Retinal pigment epithelial cell (primary cell): Measurements from ENCODE around the gene NUAK1.

Experiments used
- DNase-seq: peaks from one replicate; pipeline ENCODE4 v3.0.0-alpha.2; 2010; ENCODE audit warnings: low read depth
- H3K4me3 ChIP-seq: 2 replicates; pipeline ENCODE4 v1.5.1; 2011; ENCODE audit warnings: mild to moderate bottlenecking, low read length, control low read depth, moderate library complexity
- TF ChIP-seq, protein P1 (sequence below): conservative IDR thresholded peaks from 2 replicates; pipeline ENCODE4 v1.5.1; 2011; ENCODE audit warnings: low read depth, low read length, control low read depth, inconsistent platforms

The NUAK1 gene

DNA sequence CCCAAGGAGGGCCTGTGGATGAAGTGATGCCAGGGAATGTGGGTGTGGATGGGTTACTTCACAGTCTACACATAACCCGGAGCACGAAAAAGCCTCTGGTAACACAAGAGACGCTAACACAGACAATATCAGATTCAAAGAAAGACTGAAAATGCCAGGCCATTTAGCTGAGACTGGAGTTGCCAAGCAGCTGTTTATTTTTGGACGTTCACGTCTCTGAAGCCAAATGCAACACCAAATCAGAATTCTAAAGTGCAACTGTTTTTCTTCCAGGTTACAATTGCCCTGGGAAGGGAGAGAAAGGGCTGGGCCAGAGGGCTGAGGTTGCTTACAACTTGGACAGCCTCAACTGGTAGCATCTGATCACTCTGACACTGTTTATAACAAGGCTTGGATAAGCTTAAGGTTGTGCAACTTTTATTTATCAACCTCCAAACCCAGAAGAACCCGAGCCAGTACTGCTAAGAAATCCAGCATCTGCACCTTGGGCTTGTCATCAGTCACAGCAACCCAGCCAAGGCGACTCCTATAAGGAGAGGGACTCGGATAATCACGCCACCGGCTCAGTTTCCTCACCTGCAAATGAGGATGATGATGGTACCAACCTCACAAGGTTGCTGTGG, 24.8 kb downstream of the NUAK1 start:
- DNase-seq: no peak

DNA sequence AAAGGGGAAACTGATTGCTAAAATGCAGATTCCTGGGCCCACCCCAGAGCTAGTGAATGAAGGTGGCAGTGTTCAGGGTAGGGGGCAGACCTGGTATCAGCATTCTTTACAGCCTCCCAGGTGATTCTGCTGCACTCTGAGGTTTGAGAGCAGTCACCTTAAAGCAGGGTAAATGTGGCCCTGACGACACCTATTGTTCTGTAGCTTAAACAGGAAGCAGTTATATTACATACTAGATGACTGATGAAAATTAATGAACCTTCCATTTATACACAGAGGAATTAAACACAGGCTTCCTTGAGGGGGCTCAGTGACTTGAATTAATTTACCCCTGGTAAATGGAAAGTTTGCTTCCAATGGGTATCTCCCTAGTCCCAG, 25.3 kb downstream of the NUAK1 start:
- TF ChIP-seq, protein P1, sequence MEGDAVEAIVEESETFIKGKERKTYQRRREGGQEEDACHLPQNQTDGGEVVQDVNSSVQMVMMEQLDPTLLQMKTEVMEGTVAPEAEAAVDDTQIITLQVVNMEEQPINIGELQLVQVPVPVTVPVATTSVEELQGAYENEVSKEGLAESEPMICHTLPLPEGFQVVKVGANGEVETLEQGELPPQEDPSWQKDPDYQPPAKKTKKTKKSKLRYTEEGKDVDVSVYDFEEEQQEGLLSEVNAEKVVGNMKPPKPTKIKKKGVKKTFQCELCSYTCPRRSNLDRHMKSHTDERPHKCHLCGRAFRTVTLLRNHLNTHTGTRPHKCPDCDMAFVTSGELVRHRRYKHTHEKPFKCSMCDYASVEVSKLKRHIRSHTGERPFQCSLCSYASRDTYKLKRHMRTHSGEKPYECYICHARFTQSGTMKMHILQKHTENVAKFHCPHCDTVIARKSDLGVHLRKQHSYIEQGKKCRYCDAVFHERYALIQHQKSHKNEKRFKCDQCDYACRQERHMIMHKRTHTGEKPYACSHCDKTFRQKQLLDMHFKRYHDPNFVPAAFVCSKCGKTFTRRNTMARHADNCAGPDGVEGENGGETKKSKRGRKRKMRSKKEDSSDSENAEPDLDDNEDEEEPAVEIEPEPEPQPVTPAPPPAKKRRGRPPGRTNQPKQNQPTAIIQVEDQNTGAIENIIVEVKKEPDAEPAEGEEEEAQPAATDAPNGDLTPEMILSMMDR: no peak
- H3K4me3 ChIP-seq: no peak overlapping the region
- DNase-seq: no peak

More for the DNA sequence above, 24.8 kb downstream of the NUAK1 start:
- no peak overlapping the region for H3K4me3 ChIP-seq
- TF ChIP-seq, protein P1: no peak

DNA sequence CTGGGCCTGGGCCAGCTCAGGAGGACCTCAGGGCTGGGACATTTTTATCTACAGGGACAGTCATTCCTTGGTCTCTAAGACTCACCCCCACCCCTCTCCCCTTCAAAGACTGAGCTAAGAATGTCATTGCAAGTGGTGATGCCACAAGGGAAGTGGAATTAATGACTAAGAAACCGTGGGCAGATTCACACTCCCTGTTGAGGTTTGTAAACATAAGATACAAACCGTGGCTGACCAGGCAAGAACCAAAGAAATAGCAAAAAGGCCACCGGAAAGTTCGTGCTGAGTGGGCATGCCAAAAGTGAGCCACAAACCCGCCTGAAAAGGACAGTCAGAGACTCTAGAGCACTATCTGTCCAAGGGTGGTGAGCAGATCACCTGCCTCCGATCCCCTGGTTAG, 25.7 kb downstream of the NUAK1 start:
- TF ChIP-seq, protein P1: no peak
- no peak for DNase-seq
- H3K4me3 ChIP-seq: no peak overlapping the region

DNA sequence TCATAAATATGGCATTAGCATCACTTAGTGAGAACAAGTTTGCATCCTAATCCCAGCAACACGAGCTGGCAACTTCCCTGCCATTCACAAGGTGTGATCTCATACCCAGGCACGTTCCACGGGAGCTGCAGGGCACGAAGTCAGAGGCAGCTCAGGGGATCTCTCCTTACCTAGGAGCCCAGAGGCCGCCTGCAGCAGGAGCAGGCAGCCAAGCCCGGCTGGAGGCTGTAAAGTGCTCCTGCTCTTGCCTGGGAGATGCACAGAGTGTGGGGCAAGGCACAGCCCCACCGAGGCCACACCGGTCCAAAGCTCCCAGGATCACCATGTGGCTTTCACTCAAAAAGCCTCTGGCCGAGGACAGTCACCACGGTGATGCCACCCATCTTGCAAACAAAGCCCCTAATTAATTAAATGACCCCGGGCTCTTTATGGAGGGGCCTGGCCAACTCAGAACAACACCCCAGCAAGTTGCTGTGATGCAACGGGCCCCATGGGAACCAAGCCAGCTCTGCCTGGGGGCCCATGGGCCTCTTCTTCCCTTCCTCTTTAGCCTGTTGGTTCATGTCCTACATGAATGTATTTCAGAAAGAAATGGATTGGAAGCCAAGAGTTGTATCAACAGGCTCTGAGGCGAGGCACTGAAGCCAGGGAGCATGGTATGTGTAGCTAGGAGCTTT, 26.5 kb downstream of the NUAK1 start:
- H3K4me3 ChIP-seq: no peak overlapping the region
- TF ChIP-seq, protein P1: no peak
- DNase-seq: no peak

DNA sequence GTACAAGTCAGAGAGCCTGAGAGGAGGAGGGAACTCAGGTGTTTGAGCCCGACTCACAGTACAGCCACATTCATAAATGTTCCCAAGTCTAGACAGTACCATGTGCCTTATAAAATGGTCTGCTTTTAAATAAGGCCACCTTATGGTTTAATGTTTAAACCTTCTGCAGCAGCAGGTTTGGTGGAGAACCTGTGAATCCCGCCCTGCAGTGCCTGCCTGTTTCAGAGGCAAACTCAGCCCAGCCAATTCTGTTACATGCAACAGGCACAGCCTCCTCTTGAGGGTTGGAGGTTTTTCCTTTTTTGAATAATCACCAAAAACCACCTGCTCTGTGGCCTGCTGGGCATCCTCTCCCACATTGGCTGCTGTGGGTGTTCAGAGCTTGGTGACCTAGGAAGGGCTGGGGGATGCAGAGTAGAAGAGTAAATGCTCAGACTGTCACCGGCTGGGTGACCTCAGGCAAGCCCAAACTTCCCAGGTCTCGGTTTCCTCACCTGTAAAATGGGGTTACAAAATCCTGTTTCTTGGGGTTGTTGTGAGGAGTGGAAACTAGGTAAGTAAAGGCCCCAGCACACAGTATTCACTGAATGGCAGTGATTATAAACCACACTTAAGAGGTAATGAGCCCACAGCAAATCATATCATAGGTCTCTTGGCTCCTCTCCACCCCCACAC, 28.0 kb downstream of the NUAK1 start:
- no peak for DNase-seq
- H3K4me3 ChIP-seq: no peak overlapping the region
- TF ChIP-seq, protein P1: no peak

DNA sequence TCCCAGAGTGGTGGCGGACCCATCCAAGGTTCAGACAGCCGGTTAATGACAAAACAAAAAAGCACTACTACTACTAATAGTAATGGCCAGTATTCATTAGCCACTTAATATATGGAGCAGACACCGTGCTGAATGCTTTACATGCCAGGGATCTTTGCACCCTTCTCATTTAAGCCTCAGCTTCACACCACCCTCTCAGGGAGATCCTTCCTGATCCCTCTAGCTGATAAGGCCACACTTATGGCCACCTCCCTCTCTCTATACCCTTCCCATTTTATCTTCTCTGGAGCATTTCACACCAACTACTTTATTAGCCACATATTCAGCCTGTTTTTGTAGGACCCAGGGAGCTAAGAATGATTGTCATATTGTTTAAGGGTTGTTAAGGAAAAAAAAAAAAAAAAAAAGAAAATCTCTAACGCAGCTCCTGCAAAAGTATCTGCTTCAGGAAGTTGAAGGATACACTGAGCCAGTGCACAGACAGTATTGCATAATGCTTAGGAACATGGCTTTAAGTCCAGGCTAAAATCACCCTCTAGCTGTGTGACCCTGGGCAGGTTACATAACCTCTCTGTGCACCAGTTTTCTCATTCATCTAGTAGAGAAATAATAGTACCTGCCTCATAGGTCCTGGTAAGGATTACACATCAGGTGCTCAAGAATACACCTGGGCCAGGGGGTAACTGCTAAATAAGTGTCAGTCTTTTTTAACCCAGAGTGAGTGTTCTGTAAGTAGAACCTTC, 29.4 kb downstream of the NUAK1 start:
- no peak overlapping the region for H3K4me3 ChIP-seq
- TF ChIP-seq, protein P1: no peak
- DNase-seq: no peak
